ENCODE data around the gene CLPSL1. TPM values are rescaled to one million over a fixed set of nuclear protein-coding genes. Genes with fewer than 3 reads are reported as not detected.
A peak's percentile ranks its signal among the peaks of the same experiment; 100 is the strongest.
"Not testable (repeated sequence)": the region's sequence is repeated elsewhere in the genome, so short reads cannot be mapped to it uniquely, and the experiment has no call there.

CLPSL1 gene
- total and polyA plus RNA-seq, 4 donors: not detected

GRCh38 chr6:35733633-35734032, 47.2 kb upstream of the CLPSL1 start:
- TF ChIP-seq CTCF (IDR thresholded peaks at IDR 0.05; ENCODE audit: control extremely low read depth, extremely low read depth): no peak
- DNase-seq (no peak), ATAC-seq (ENCODE audit: insufficient read depth, low FRiP score) (no peak)
- Histone ChIP-seq H3K36me3 (ENCODE audit: control insufficient read depth in 4 of 4, insufficient read depth in 4 of 4, low read length in 4 of 4) (no peaks in the 10 kb centered on the region), H3K27ac (ENCODE audit: low read depth in 1 of 2, low read length in 1 of 2) (no peak overlapping the region), H3K4me3 (no peak overlapping the region), H3K4me1 (ENCODE audit: control insufficient read depth in 5 of 5, insufficient read depth in 5 of 5, low read length in 5 of 5) (peaks cover 3 to 34% (median 19%) of the 10 kb centered on the region in 5 donors), H3K9ac (ENCODE audit: insufficient read depth in 1 of 2, low read length in 2 of 2) (no peak overlapping the region), H3K9me3 (ENCODE audit: control insufficient read depth in 4 of 4, insufficient read depth in 3 of 4, low read length in 3 of 4) (no peaks in the 10 kb centered on the region), H3K27me3 (ENCODE audit: control insufficient read depth in 3 of 3, insufficient read depth in 3 of 3, low read length in 2 of 3) (no peaks in the 10 kb centered on the region)
- WGBS, 2 donors: 83 to 93% methylated on average over 8 of the region's 8 CpGs

DNA sequence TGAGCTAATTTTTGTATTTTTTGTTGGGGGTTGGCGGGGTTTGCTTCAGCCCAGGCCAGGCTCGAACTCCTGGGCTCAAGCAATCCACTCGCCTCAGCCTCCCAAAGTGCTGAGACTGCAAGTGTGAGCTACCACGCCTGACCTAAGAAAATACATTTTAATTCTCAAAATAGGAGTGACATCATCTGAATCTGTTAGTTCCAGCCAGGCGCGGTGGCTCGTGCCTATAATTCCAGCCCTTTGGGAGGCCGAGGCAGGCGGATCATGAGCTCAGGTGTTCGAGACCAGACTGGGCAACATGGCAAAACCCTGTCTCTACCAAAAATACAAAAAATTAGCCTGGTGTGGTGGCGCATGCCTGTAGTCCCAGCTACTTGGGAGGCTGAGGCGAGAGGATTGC, 46.5 kb upstream of the CLPSL1 start:
- H3K4me1 ChIP-seq (ENCODE audit: control insufficient read depth in 5 of 5, insufficient read depth in 5 of 5, low read length in 5 of 5): peaks cover 3 to 27% (median 15%) of the 10 kb centered on the region in 5 donors
- not testable (repeated sequence) for H3K9ac ChIP-seq (ENCODE audit: insufficient read depth in 1 of 2, low read length in 2 of 2); ATAC-seq (ENCODE audit: insufficient read depth, low FRiP score); H3K36me3 ChIP-seq (ENCODE audit: control insufficient read depth in 4 of 4, insufficient read depth in 4 of 4, low read length in 4 of 4); H3K27me3 ChIP-seq (ENCODE audit: control insufficient read depth in 3 of 3, insufficient read depth in 3 of 3, low read length in 2 of 3); DNase-seq; H3K9me3 ChIP-seq (ENCODE audit: control insufficient read depth in 4 of 4, insufficient read depth in 3 of 4, low read length in 3 of 4); H3K27ac ChIP-seq (ENCODE audit: low read depth in 1 of 2, low read length in 1 of 2); H3K4me3 ChIP-seq
- 98% methylated on average over 12 of the region's 12 CpGs for WGBS, 2 donors

DNA sequence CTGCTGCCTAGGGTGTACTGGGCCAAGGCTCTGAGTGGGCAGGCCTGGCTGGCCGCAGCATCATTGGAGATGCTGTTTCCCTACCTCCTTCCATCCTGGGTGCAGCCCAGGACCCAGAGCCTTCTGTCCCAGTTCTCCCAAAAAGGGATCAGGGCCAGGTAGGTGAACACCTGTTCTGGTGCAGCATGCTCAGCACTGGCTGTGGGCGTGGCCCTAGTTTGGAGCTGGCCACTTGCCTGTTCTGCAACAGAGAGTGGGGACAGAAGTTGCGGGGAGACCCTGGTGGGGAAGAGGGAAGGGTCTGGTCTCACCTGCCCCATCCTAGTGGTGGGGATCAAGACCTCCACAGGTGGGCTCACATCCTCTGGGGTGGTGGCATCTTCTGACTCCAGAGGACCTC, 45.4 kb upstream of the CLPSL1 start:
- Histone ChIP-seq H3K27me3 (ENCODE audit: control insufficient read depth in 3 of 3, insufficient read depth in 3 of 3, low read length in 2 of 3) (no peaks in the 10 kb centered on the region), H3K4me1 (ENCODE audit: control insufficient read depth in 5 of 5, insufficient read depth in 5 of 5, low read length in 5 of 5) (peaks cover 3 to 23% (median 11%) of the 10 kb centered on the region in 5 donors), H3K9me3 (ENCODE audit: control insufficient read depth in 4 of 4, insufficient read depth in 3 of 4, low read length in 3 of 4) (no peaks in the 10 kb centered on the region), H3K36me3 (ENCODE audit: control insufficient read depth in 4 of 4, insufficient read depth in 4 of 4, low read length in 4 of 4) (no peaks in the 10 kb centered on the region), H3K27ac (ENCODE audit: low read depth in 1 of 2, low read length in 1 of 2) (no peak overlapping the region), H3K9ac (ENCODE audit: insufficient read depth in 1 of 2, low read length in 2 of 2) (no peak overlapping the region), H3K4me3 (no peak overlapping the region)
- TF ChIP-seq CTCF (IDR thresholded peaks at IDR 0.05; ENCODE audit: control extremely low read depth, extremely low read depth): no peak
- DNase-seq (no peak), ATAC-seq (ENCODE audit: insufficient read depth, low FRiP score) (no peak)
- 94 to 100% methylated on average over 3 of the region's 3 CpGs for WGBS, 2 donors

- H3K4me1 ChIP-seq (ENCODE audit: control insufficient read depth in 5 of 5, insufficient read depth in 5 of 5, low read length in 5 of 5): peaks cover 0 to 22% (median 11%) of the 10 kb centered on the region in 5 donors
Observed at GRCh38 chr6:35736253-35736894, 44.4 kb upstream of the CLPSL1 start.

More at GRCh38 chr6:35736253-35736894, 44.4 kb upstream of the CLPSL1 start:
- Histone ChIP-seq H3K4me3 (no peak overlapping the region), H3K9me3 (ENCODE audit: control insufficient read depth in 4 of 4, insufficient read depth in 3 of 4, low read length in 3 of 4) (no peaks in the 10 kb centered on the region), H3K36me3 (ENCODE audit: control insufficient read depth in 4 of 4, insufficient read depth in 4 of 4, low read length in 4 of 4) (no peaks in the 10 kb centered on the region), H3K27ac (ENCODE audit: low read depth in 1 of 2, low read length in 1 of 2) (no peak overlapping the region), H3K27me3 (ENCODE audit: control insufficient read depth in 3 of 3, insufficient read depth in 3 of 3, low read length in 2 of 3) (no peaks in the 10 kb centered on the region), H3K9ac (ENCODE audit: insufficient read depth in 1 of 2, low read length in 2 of 2) (no peak overlapping the region)
- peak; percentile 73 to 79 (median 76) for DNase-seq
- TF ChIP-seq CTCF (IDR thresholded peaks at IDR 0.05; ENCODE audit: control extremely low read depth, extremely low read depth): peak; percentile 67
- 63 to 64% methylated on average over 8 of the region's 8 CpGs for WGBS, 2 donors
- peak; percentile 36 for ATAC-seq (ENCODE audit: insufficient read depth, low FRiP score)
